ENCODE results near the gene RPRD1B.

Gene RPRD1B

DNA sequence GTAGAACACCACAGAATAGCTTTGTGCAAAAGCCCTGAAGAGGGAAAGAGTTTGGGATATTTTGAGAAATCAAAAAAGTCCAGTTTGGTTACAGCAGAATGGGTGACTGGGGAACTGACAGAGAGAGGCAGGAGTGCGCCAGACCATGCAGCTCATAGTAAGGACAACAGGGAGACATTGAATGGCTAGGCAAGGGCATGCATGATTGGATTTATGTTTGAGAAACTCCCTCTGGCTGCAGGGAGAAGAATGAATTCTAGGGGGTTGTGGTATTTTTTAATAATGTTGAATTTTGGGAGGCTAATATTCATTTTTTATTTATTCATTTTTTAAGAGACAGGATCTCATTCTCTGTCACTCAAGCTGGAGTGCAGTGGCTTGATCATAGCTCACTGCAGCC, 81.7 kb downstream of the RPRD1B start:
- in situ Hi-C loops (cut with HindIII; ENCODE audit: low sequenced_read_pairs): no loop called here
- DNase-seq (ENCODE audit: low read depth, low spot score): no peak
- H3K4me3 ChIP-seq (ENCODE audit: low read depth, low read length): no peak overlapping the region
- TF ChIP-seq, protein P1, sequence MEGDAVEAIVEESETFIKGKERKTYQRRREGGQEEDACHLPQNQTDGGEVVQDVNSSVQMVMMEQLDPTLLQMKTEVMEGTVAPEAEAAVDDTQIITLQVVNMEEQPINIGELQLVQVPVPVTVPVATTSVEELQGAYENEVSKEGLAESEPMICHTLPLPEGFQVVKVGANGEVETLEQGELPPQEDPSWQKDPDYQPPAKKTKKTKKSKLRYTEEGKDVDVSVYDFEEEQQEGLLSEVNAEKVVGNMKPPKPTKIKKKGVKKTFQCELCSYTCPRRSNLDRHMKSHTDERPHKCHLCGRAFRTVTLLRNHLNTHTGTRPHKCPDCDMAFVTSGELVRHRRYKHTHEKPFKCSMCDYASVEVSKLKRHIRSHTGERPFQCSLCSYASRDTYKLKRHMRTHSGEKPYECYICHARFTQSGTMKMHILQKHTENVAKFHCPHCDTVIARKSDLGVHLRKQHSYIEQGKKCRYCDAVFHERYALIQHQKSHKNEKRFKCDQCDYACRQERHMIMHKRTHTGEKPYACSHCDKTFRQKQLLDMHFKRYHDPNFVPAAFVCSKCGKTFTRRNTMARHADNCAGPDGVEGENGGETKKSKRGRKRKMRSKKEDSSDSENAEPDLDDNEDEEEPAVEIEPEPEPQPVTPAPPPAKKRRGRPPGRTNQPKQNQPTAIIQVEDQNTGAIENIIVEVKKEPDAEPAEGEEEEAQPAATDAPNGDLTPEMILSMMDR (IDR thresholded peaks at IDR 0.05; ENCODE audit: low read depth, low read length): no peak

DNA sequence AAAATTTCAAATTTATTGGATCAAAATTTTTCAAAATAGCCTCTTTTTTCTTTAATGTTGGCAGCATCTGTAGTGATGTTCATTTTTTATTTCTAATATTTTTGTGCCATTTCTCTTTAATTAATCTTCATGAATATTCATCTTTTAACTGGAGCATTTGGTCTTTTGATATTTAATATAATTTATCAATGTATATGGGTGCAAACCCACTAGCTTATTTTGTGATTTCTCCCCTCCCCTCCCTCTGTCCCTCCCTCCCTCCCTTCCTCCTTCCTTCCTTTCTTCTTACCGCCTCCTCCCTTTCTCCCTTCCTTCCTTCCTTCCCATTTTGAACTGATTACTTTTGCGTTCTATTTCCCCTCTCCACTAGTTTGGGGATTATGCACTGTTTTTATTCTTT, 82.3 kb downstream of the RPRD1B start:
- in situ Hi-C loops (cut with HindIII; ENCODE audit: low sequenced_read_pairs): no loop called here
- no peak overlapping the region for H3K4me3 ChIP-seq (ENCODE audit: low read depth, low read length)

DNA sequence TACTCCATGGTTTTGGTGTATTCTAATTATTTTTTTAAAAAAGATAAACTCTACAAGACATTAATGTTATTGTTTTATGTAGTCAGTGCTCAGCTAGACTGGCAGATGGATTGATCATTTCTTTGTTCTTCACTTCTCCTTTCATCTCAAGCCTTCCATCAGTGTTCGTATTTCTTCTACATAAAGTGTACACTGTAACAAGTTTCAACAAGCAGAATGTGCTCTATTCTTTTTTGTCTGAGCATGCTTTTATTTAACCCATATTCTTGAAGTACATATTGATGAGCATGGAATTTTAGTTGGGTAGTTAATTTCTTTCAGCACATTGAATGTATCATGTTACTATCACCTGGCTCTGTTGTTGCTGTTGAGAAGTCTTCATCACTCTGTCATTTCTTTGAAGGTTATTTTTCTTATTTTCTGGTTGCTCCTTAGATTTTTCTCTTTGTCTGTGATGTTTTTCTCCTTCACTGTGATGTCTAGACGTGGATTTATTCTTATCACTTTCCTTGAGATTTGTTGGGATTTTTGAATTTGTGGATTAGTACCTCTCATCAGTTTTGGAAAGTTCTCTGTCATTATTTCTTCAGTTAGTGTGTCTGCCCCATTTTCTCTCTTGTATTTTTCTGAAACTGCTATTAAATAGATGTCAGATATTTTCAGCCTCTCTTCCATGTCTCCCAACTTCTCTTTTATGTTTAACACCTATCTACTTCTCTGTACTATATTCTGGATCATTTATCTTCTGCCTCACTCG, 83.0 kb downstream of the RPRD1B start:
- in situ Hi-C loops (cut with HindIII; ENCODE audit: low sequenced_read_pairs): no loop called here
- TF ChIP-seq, protein P1 (IDR thresholded peaks at IDR 0.05; ENCODE audit: low read depth, low read length): no peak
- no peak overlapping the region for H3K4me3 ChIP-seq (ENCODE audit: low read depth, low read length)
- no peak for DNase-seq (ENCODE audit: low read depth, low spot score)

More for the DNA sequence above, 82.3 kb downstream of the RPRD1B start:
- DNase-seq (ENCODE audit: low read depth, low spot score): no peak
- TF ChIP-seq, protein P1 (IDR thresholded peaks at IDR 0.05; ENCODE audit: low read depth, low read length): no peak

DNA sequence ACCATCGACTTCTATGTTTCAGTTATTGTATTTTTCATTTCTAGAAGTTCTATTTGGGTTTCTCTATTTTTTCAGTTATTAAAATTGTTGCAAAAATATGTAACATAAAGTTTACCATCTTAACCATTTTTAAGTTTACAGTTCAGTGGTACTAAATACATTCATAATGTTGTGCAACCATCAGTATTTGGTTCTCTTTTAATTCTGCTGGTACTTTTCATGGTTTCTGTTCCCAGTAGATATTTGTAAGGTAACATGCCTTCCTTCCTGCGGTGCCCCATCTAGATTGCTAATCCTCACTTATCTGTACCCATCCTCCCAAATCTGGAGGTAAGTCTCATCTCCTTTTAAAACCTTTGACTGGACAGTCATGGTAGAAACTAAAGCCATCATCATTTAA, 83.7 kb downstream of the RPRD1B start:
- in situ Hi-C loops (cut with HindIII; ENCODE audit: low sequenced_read_pairs): no loop called here
- DNase-seq (ENCODE audit: low read depth, low spot score): no peak
- no peak overlapping the region for H3K4me3 ChIP-seq (ENCODE audit: low read depth, low read length)
- TF ChIP-seq, protein P1 (IDR thresholded peaks at IDR 0.05; ENCODE audit: low read depth, low read length): no peak

DNA sequence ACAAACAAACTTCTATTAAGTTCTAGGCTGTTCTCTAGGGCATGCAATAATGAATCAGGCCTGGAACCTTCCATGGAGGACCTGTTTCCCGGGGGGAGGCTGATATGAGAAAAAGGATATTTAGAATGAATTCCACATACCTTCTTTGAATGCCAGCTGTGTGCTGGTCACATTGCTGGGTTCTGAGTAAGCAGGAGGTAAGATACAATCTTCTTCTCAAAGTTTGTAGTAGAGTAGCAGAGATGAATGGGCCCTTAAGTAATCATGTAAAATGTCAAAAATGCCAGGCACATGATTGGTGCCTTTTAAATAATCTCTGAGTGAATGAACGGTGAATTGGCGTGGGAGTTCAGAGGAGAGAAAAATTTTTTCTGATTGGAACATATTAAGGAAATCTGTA, 84.1 kb downstream of the RPRD1B start:
- no peak overlapping the region for H3K4me3 ChIP-seq (ENCODE audit: low read depth, low read length)
- peak; percentile 59 for DNase-seq (ENCODE audit: low read depth, low spot score)
- in situ Hi-C loops (cut with HindIII; ENCODE audit: low sequenced_read_pairs): no loop called here
- TF ChIP-seq, protein P1 (IDR thresholded peaks at IDR 0.05; ENCODE audit: low read depth, low read length): no peak

DNA sequence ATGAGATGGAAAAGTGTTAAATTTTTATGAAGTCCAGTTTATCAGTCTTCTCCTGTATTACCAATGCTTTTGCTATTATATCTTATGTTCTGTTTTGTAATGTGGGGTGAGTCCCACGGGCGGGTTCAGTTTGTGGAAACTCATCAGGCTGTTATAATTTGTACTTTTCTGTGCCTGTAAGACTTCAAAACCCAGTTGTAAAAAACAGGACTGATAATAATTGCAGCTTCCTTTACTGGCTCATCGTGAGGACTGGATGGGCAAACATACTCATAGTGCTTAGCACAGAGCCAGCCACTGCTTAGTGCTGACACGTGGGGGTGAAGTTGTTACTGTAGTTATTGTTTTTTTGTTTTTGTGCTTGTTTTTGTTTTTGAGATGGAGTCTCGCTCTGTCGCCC, 85.9 kb downstream of the RPRD1B start:
- TF ChIP-seq, protein P1 (IDR thresholded peaks at IDR 0.05; ENCODE audit: low read depth, low read length): no peak
- no peak overlapping the region for H3K4me3 ChIP-seq (ENCODE audit: low read depth, low read length)
- no peak for DNase-seq (ENCODE audit: low read depth, low spot score)
- in situ Hi-C loops (cut with HindIII; ENCODE audit: low sequenced_read_pairs): no loop called here
